SH-SY5Y (cell line): Measurements from ENCODE around the gene EGFLAM.
A peak's percentile ranks its signal among the peaks of the same experiment; 100 is the strongest.

ENCODE experiments used
- GATA2 ChIP-seq: IDR thresholded peaks from 2 replicates; pipeline ENCODE4 v1.6.1; 2011; ENCODE audit warnings: mild to moderate bottlenecking, low read depth, low read length
- GATA3 ChIP-seq: IDR thresholded peaks from 2 replicates; pipeline ENCODE4 v1.6.1; 2011; ENCODE audit warnings: low read depth, mild to moderate bottlenecking, low read length, moderate library complexity

Gene EGFLAM

GRCh38 chr5:38291355-38291754 lies 33.0 kb downstream of the EGFLAM start:
- TF ChIP-seq GATA2 (no peak), GATA3 (no peak)

GRCh38 chr5:38292228-38292627 lies 33.9 kb downstream of the EGFLAM start:
- TF ChIP-seq GATA2 (no peak), GATA3 (no peak)

- no peak for TF ChIP-seq GATA3
- TF ChIP-seq GATA2 = no peak
Observed at GRCh38 chr5:38295751-38296150, 37.4 kb downstream of the EGFLAM start.

GRCh38 chr5:38297830-38298608 lies 39.7 kb downstream of the EGFLAM start:
- no peak for TF ChIP-seq GATA3
- TF ChIP-seq GATA2 = no peak

DNA sequence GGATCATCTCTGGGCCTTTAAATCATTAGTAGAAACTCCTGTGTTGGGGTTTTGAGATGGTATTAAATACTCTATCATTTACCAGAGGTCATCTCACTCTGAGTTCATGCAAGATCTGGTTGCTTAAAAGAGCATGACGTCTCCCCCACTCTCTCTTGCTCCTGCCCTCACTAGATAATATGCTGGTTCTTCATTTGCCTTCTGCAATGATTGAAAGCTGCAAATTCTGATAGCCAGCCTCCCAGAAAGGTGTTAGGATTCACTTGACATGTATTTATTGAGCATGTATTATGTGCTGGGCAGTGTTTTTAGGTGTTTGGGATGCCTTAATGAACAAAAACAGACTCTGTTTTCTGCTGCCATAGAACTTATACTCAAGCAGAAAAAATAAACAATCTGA lies 41.2 kb downstream of the EGFLAM start:
- TF ChIP-seq GATA3 = no peak
- TF ChIP-seq GATA2 = no peak

DNA sequence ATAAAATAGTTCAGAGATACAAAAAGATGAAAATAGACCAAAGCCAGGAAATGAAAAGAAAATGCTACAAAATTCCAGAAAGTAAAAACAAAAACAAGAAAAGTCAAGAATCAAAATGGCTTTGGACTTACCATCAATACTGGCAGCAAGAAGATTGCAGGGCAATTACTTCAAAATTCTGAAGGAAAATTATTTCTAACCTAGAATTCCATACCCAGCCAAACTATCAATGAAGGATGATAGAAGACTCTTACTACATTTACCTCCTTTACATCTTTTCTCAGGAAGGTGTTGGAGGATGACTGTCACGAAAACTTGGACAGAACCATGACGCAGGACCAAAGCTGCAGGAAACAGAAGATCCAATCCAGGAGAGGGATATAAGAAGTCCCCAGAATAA lies 46.8 kb downstream of the EGFLAM start:
- TF ChIP-seq GATA2 (no peak), GATA3 (no peak)

DNA sequence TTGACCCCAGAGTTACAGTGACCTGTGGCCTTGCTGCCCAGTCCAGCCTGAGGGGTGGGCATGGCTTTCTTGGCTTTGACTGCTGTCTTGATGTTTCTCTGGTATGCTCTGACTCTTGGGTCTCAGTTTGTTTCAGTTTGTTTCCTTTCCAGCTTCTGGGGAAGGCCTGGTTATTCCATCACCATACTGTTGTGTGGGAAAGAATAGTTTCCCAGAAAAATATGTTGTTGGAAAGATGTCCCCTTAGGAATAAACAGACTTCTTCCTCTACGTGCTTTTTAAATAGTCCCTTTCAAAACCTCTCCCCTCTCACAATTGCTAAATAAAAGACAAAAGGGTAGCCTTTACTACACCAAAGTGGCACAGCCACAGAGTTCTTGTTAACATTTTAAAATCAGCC lies 49.5 kb downstream of the EGFLAM start:
- TF ChIP-seq GATA2 (no peak), GATA3 (no peak)

GRCh38 chr5:38316544-38317224 lies 58.3 kb downstream of the EGFLAM start:
- TF ChIP-seq GATA3 = peak; percentile 45; the same call in 1 of the 2 replicates
- TF ChIP-seq GATA2 = peak; percentile 75

- no peak for TF ChIP-seq GATA3
- TF ChIP-seq GATA2 = no peak
Observed at GRCh38 chr5:38317868-38318267, 59.5 kb downstream of the EGFLAM start.

DNA sequence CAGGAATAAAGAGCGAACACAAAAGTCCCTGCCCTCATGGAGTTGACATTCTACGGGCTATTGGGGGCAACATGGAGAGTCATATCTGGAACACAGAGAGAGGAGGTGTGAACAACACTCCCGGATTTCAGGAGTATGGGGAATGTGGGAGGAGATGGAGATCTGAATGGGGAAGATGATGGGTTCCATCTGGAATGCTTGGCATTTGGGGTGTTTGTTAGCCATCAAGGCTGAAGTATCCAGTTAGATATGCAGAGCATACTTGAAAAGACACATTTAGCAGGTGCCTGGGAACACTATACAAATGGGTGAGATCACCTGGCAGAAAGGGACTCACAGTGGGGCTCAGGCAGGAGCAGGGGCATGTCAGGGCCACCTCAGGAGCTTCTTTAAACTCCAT lies 61.1 kb downstream of the EGFLAM start:
- no peak for TF ChIP-seq GATA2
- no peak for TF ChIP-seq GATA3

GRCh38 chr5:38321978-38322377 lies 63.6 kb downstream of the EGFLAM start:
- no peak for TF ChIP-seq GATA2
- no peak for TF ChIP-seq GATA3

DNA sequence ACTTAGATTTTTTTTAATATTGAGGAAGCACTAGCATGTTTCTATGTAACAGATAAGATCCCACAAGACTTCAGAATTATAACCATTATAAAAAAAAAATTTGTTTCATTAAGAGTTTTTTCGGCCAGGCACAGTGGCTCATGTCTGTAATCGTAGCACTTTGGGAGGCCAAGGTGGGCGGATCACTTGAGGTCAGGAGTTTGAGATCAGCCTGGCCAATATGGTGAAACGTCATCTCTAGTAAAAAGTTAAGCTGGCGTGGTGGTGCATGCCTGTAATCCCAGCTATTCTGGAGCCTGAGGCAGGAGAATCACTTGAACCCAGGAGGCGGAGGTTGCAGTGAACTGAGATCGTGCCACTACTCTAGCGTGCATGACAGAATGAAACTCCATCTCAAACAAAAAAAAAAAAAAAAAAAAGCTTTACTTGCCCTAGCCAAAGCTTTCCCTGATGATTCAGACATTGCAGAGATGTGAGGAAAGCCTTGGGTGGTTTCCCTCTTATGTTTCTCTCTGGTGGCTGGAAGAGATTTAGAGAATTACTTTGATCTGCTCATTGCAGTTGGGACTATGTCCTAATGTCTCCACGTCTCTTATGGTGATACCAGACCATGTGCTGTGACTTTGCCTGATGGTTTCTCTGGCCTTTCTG lies 65.4 kb downstream of the EGFLAM start:
- TF ChIP-seq GATA2 = no peak
- no peak for TF ChIP-seq GATA3

DNA sequence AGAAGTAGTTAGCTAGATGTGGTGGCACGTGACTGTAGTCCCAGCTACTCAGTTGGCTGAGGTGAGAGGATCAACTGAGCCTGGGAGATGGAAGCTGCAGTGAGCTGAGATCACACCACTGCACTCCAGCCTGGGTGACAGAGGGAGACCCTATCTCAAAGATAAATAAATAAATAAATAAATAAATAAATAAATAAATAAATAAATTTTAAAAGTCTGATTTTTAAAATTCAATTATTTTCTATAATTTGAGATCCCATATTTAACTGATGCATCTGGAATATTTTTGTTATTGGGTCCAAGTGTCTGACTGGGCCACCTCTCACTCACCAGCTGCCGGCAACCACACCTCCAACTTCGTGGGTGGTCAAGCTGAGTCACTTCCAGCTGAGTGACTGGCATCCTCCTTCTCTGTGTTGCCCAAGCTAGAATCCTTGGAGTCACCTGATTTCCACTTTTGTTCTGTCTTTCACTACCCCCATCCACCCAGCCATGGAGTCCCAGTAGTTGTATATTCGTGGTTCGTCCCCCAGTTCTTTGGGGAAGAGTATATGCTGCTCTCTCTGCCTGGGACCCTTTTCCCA lies 70.9 kb downstream of the EGFLAM start:
- TF ChIP-seq GATA3 = no peak
- no peak for TF ChIP-seq GATA2

DNA sequence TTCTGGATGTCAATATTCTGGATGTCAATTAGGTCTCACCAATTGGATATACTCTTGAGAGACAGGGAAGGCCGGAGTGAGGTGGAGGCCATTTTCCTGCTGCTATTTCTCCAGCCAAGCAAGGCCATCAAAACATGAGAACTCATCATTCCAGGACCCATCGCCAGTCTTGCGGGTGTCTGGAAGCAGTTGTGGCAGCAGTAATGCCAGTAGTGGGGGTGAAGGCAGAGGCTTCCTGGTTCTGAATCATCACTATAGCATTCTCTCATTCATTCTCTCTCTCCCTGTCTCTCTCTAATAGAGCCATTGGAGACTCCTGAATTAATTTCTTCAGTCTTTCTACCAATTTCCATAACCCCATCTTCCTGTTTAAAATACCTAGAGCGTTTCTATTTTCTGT lies 71.8 kb downstream of the EGFLAM start:
- TF ChIP-seq GATA2 (no peak), GATA3 (no peak)

DNA sequence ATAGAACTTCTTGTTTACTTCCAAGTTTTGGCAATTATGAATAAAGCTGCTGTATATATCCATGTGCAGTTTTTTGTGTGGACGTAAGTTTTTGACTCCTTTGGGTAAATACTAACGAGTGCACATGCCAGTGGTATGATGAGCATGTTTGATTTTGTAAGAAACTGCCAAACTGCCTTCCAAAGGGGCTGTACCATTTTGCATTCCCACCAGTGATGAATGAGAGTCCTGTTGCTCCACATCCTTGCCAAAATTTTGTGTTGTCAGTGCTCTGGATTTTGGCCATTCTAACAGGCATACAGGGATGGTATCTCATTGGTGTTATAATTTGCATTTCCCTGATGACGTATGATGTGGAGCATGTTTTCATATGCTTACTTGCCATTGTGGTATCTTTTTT lies 73.5 kb downstream of the EGFLAM start:
- no peak for TF ChIP-seq GATA3
- TF ChIP-seq GATA2 = no peak
